Endodermal cell (in vitro differentiated cells): ENCODE data around the gene CACNA1A. TPM values are rescaled to one million over a fixed set of nuclear protein-coding genes. Genes with fewer than 3 reads are reported as not detected.
"Not testable (repeated sequence)": the region's sequence is repeated elsewhere in the genome, so short reads cannot be mapped to it uniquely, and the experiment has no call there.

Source experiments
- DNase-seq: peaks from one replicate; pipeline ENCODE4 v3.0.0-alpha.2; 2017
- H3K27ac ChIP-seq: 2 replicates; pipeline ENCODE4 v1.5.1; 2013; ENCODE audit warnings: mild to moderate bottlenecking, low read depth, low read length, moderate library complexity
- H3K27me3 ChIP-seq: 2 replicates; pipeline ENCODE4 v1.6.1; 2013; ENCODE audit warnings: mild to moderate bottlenecking, low read length, moderate library complexity; ENCODE audit not compliant: insufficient read depth, control insufficient read depth, poor library complexity, severe bottlenecking
- H3K36me3 ChIP-seq: 2 replicates; pipeline ENCODE4 v1.7.0; 2013; ENCODE audit warnings: mild to moderate bottlenecking, low read length, moderate library complexity; ENCODE audit not compliant: control insufficient read depth, insufficient read depth
- H3K4me1 ChIP-seq: one replicate; pipeline ENCODE4 v1.7.0; 2013; ENCODE audit warnings: low read length; ENCODE audit not compliant: control insufficient read depth, insufficient read depth
- H3K4me3 ChIP-seq: 2 replicates; pipeline ENCODE4 v1.5.1; 2013; ENCODE audit warnings: mild to moderate bottlenecking, low read length, moderate library complexity
- H3K9ac ChIP-seq: 2 replicates; pipeline ENCODE4 v1.6.1; 2013; ENCODE audit warnings: mild to moderate bottlenecking, low read length, moderate library complexity; ENCODE audit not compliant: poor library complexity, severe bottlenecking; ENCODE audit errors: extremely low read depth
- H3K9me3 ChIP-seq: 2 replicates; pipeline ENCODE4 v1.6.1; 2013; ENCODE audit warnings: mild to moderate bottlenecking, low read length, moderate library complexity; ENCODE audit not compliant: control insufficient read depth
- H3K27ac Mint-ChIP-seq: 2 replicates; pipeline ENCODE4 v1.8.0; 2020; ENCODE audit warnings: mixed read lengths
- H3K27me3 Mint-ChIP-seq: 2 replicates; pipeline ENCODE4 v1.8.0; 2021; ENCODE audit warnings: mild to moderate bottlenecking, mixed read lengths; ENCODE audit not compliant: insufficient read depth
- H3K36me3 Mint-ChIP-seq: 2 replicates; pipeline ENCODE4 v1.8.0; 2020; ENCODE audit warnings: low read depth, mixed read lengths
- H3K4me1 Mint-ChIP-seq: 2 replicates; pipeline ENCODE4 v1.8.0; 2020; ENCODE audit warnings: mixed read lengths
- H3K4me3 Mint-ChIP-seq: 2 replicates; pipeline ENCODE4 v1.8.0; 2020; ENCODE audit warnings: mild to moderate bottlenecking, moderate library complexity, mixed read lengths
- H3K9me3 Mint-ChIP-seq: 2 replicates; pipeline ENCODE4 v1.8.0; 2020; ENCODE audit warnings: mild to moderate bottlenecking, mixed read lengths
- CTCF ChIP-seq: fragments of 200-600 bp; sonication (generic); conservative IDR thresholded peaks from 2 replicates; pipeline ENCODE4 v1.5.0; 2021; ENCODE audit warnings: antibody characterized with exemption, mild to moderate bottlenecking
- WGBS, 2 experiments: methylation state at CpG; one replicate each; pipeline versions ENCODE4 v1.1.5 to v1.1.7; 2013; ENCODE audit warnings: missing lambda C conversion rate in 2 of 2, mixed read lengths in 1 of 2; ENCODE audit not compliant: insufficient coverage in 1 of 2, insufficient read length in 1 of 2; 5-methylcytosine and 5-hydroxymethylcytosine counted together
- total RNA-seq, 2 donors: library from RNA; stranded (reverse); fragmentation: NEBNext Ultra II Directional in 1 of 2; extraction: Animal tissue kit (Norgen Biotek cat#: 25700) in 1 of 2; gene quantifications; 2 replicates in 1 of 2; 3 replicates in 1 of 2; pipeline ENCODE4 v1.2.1, GENCODE V29; 2021

The CACNA1A gene
- total RNA-seq, 2 donors from 2014 or later, result 8.0 to 10.6 TPM

DNA sequence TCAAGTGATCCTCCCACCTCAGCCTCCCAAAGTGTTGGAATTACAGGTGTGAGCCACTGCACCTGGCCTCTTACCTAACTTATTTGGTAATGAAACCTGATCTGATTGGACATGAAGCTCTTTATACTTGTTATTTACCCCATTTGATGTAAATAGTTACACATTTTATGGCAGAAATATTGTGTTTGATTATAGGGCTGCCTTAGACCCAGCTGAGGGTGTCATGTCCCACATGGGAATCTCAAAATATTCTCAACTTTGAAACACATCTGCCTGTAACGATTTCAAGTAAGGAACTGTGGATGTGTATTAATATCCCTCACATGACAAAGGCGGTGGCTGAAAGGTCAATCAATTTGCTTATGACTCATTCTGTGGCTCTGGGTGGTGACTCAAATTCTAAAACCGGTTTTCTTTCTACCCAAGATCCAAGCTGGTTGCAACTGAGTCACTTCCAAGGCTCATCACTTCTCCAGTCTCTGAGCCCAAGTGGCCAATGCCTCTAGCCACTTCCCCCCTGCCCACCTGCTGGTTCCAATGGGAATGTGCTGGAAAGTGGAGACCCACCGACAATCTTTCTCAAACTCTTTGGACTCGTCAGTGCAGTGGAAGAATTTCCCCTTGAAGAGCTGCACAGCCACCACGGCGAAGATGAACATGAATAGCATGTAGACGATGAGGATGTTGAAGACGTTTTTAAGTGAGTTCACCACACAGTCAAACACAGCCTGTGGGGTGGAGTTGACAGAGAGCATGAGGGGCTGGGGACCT lies 245.2 kb downstream of the CACNA1A start:
- no peak for TF ChIP-seq CTCF
- Histone ChIP-seq H3K27me3 (no peaks in the 10 kb centered on the region), H3K4me1 (no peaks in the 10 kb centered on the region), H3K36me3 (no peaks in the 10 kb centered on the region), H3K27ac (no peak overlapping the region), H3K9ac (no peak overlapping the region), H3K9me3 (peaks cover 8% of the 10 kb centered on the region), H3K4me3 (no peak overlapping the region)
- H3K36me3 Mint-ChIP-seq, result peaks cover 9% of the 10 kb centered on the region
- no peaks in the 10 kb centered on the region for H3K27me3 Mint-ChIP-seq
- WGBS, 2 experiments, result 81 to 82% methylated on average over 8 to 9 of the region's 9 CpGs
- H3K4me3 Mint-ChIP-seq, result no peak overlapping the region
- peaks cover 6% of the 10 kb centered on the region for H3K4me1 Mint-ChIP-seq
- no peak for DNase-seq
- H3K9me3 Mint-ChIP-seq, result peaks cover 13% of the 10 kb centered on the region
- no peak overlapping the region for H3K27ac Mint-ChIP-seq

DNA sequence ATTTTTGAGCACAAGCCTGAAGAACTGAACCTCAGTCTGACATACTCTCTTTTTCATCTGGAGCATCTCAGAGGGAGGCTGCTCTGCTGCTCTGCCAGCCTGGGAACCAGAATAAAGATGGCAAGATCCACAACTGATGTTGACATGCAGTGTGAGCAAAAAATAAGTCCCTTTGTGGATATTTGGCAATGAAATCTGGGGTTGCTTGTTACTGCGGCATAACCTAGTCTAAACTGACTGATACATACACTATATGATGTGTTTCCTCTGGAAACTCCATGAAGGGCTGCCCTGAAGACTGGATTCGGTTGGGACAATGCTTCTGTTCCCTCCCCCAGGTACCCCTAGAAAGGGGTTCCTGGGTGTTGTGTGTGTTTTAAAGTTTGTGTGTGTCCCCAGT lies 249.4 kb downstream of the CACNA1A start:
- Histone ChIP-seq H3K36me3 (no peaks in the 10 kb centered on the region), H3K27me3 (no peaks in the 10 kb centered on the region), H3K27ac (no peak overlapping the region), H3K9ac (no peak overlapping the region), H3K4me3 (no peak overlapping the region), H3K9me3 (peaks cover 8% of the 10 kb centered on the region), H3K4me1 (no peaks in the 10 kb centered on the region)
- Mint-ChIP-seq H3K27ac (no peak overlapping the region), H3K36me3 (peaks cover 9% of the 10 kb centered on the region), H3K4me3 (no peak overlapping the region), H3K9me3 (peaks cover 13% of the 10 kb centered on the region), H3K27me3 (no peaks in the 10 kb centered on the region), H3K4me1 (no peaks in the 10 kb centered on the region)
- DNase-seq, result no peak
- WGBS, 2 experiments, result 90 to 100% methylated on average over 1 of the region's 2 CpGs
- no peak for TF ChIP-seq CTCF

DNA sequence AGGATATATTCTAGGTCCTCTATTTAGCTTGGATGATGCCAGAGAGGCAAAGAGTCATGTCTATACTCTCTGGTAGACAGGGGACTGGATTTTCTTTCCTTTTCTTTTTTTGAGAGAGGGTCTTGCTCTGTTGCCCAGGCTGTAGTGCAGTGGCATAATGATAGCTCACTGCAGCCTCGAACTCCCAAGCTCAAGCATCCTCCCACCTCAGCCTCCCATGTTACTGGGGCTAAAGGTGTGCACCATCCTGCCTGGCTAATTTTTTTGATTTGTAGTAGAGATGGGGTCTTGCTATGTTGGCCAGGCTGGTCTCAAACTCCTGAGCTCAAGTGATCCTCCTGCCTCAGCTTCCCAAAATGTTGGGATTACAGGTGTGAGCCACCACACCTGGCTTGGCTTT lies 249.9 kb downstream of the CACNA1A start:
- H3K9me3 ChIP-seq, H3K4me3 Mint-ChIP-seq, H3K27me3 ChIP-seq, H3K27me3 Mint-ChIP-seq, H3K4me1 Mint-ChIP-seq, H3K36me3 ChIP-seq, H3K4me1 ChIP-seq, H3K4me3 ChIP-seq, H3K27ac ChIP-seq, H3K27ac Mint-ChIP-seq, H3K36me3 Mint-ChIP-seq, H3K9ac ChIP-seq, DNase-seq: not testable (repeated sequence)
- H3K9me3 Mint-ChIP-seq, result peaks cover 13% of the 10 kb centered on the region
- WGBS, 2 experiments, result 80% methylated on average over 1 of the region's 1 CpG; no CpG with 5 or more reads in 1 of the 2 experiments

- H3K9me3 Mint-ChIP-seq, result peaks cover 13% of the 10 kb centered on the region
- no peak for TF ChIP-seq CTCF
- H3K4me1 ChIP-seq, result no peaks in the 10 kb centered on the region
- no peak overlapping the region for H3K27ac ChIP-seq
- H3K27me3 Mint-ChIP-seq, result no peaks in the 10 kb centered on the region
- no peak for DNase-seq
- H3K4me3 ChIP-seq, result no peak overlapping the region
- no peaks in the 10 kb centered on the region for H3K4me1 Mint-ChIP-seq
- peaks cover 8% of the 10 kb centered on the region for H3K9me3 ChIP-seq
- no peaks in the 10 kb centered on the region for H3K36me3 ChIP-seq
- H3K9ac ChIP-seq, result no peak overlapping the region
- no peak overlapping the region for H3K4me3 Mint-ChIP-seq
- peaks cover 9% of the 10 kb centered on the region for H3K36me3 Mint-ChIP-seq
- H3K27me3 ChIP-seq, result no peaks in the 10 kb centered on the region
- WGBS, 2 experiments, result 89 to 94% methylated on average over 1 to 2 of the region's 2 CpGs
- H3K27ac Mint-ChIP-seq, result no peak overlapping the region
Observed at GRCh38 chr19:13255719-13256059, 250.6 kb downstream of the CACNA1A start.
